Thyroid gland (tissue), 4 donors: ENCODE results near the gene TMEM107.

Experiments used
- CTCF ChIP-seq, 6 experiments: fragments of 200-600 bp in 3 of 6; fragments of 450-650 bp in 3 of 6; sonication (generic) in 3 of 6; IDR thresholded peaks; one replicate each; pipeline ENCODE4 v1.5.1; 2016 to 2019; ENCODE audit warnings: antibody characterized with exemption in 6 of 6, mild to moderate bottlenecking in 2 of 6, inconsistent platforms in 1 of 6, moderate library complexity in 1 of 6
- POLR2A ChIP-seq, 2 donors: fragments of 450-650 bp; IDR thresholded peaks; one replicate each; pipeline ENCODE4 v1.6.1; 2017; ENCODE audit warnings: antibody characterized with exemption in 2 of 2, mild to moderate bottlenecking in 2 of 2, moderate library complexity in 1 of 2

GRCh38 chr17:8189041-8189710 is 13.0 kb upstream of the TMEM107 start:
- TF ChIP-seq CTCF (IDR thresholded peaks at IDR 0.05) (no peak), POLR2A (IDR thresholded peaks at IDR 0.05) (no peak)
